Hepatocyte (in vitro differentiated cells): ENCODE results near the gene RAD50. TPM values are rescaled to one million over a fixed set of nuclear protein-coding genes. Genes with fewer than 3 reads are reported as not detected.

ENCODE experiments used
- DNase-seq: peaks from one replicate; pipeline ENCODE4 v3.0.0-alpha.2; 2016; ENCODE audit warnings: low spot score
- H2AFZ ChIP-seq: fragments of 200-600 bp; sonication (generic); 2 replicates; pipeline ENCODE4 v1.6.0; 2016; ENCODE audit warnings: antibody characterized with exemption, mild to moderate bottlenecking
- H3K27ac ChIP-seq: fragments of 200-600 bp; sonication (generic); 2 replicates; pipeline ENCODE4 v1.5.1; 2016; ENCODE audit warnings: mild to moderate bottlenecking
- H3K27me3 ChIP-seq: fragments of 200-600 bp; sonication (generic); 2 replicates; pipeline ENCODE4 v1.6.1; 2016
- H3K36me3 ChIP-seq: fragments of 200-600 bp; sonication (generic); replicated peaks from 2 replicates; pipeline ENCODE4 v1.5.1; 2016; ENCODE audit warnings: low read depth; ENCODE audit not compliant: insufficient read depth
- H3K4me1 ChIP-seq: fragments of 200-600 bp; sonication (generic); 2 replicates; pipeline ENCODE4 v1.5.1; 2016; ENCODE audit warnings: mild to moderate bottlenecking, moderate library complexity; ENCODE audit not compliant: insufficient read depth
- H3K4me2 ChIP-seq: fragments of 200-600 bp; sonication (generic); 2 replicates; pipeline ENCODE4 v1.6.0; 2016
- H3K4me3 ChIP-seq: fragments of 200-600 bp; sonication (generic); 2 replicates; pipeline ENCODE4 v1.5.1; 2016; ENCODE audit warnings: mild to moderate bottlenecking
- H3K79me2 ChIP-seq: fragments of 200-600 bp; sonication (generic); 2 replicates; pipeline ENCODE4 v1.6.0; 2017; ENCODE audit warnings: mild to moderate bottlenecking
- H3K9me2 ChIP-seq: fragments of 200-600 bp; sonication (generic); replicated peaks from 2 replicates; pipeline ENCODE4 v1.6.0; 2017; ENCODE audit warnings: mild to moderate bottlenecking; ENCODE audit not compliant: insufficient read depth
- H3K9me3 ChIP-seq: fragments of 200-600 bp; sonication (generic); 2 replicates; pipeline ENCODE4 v1.5.1; 2016; ENCODE audit warnings: low read depth, mild to moderate bottlenecking
- H4K20me1 ChIP-seq: fragments of 200-600 bp; sonication (generic); 2 replicates; pipeline ENCODE4 v1.6.0; 2016; ENCODE audit warnings: mild to moderate bottlenecking; ENCODE audit not compliant: insufficient read depth, poor library complexity, severe bottlenecking
- CTCF ChIP-seq: fragments of 200-600 bp; sonication (generic); IDR thresholded peaks from 2 replicates; pipeline ENCODE4 v1.5.1; 2016; ENCODE audit warnings: antibody characterized with exemption, mild to moderate bottlenecking; ENCODE audit not compliant: poor library complexity
- EZH2 ChIP-seq: fragments of 200-600 bp; sonication (generic); IDR thresholded peaks from 2 replicates; pipeline ENCODE4 v1.6.1; 2016; ENCODE audit warnings: antibody characterized with exemption, mild to moderate bottlenecking, borderline replicate concordance
- EZH2phosphoT487 ChIP-seq: fragments of 200-600 bp; sonication (generic); IDR thresholded peaks from one replicate; pipeline ENCODE4 v1.6.1; 2018; ENCODE audit warnings: antibody characterized with exemption, mild to moderate bottlenecking, low read depth, moderate library complexity; ENCODE audit not compliant: unreplicated experiment, severe bottlenecking
- WGBS: methylation state at CpG from one replicate; pipeline ENCODE4 v1.1.6; 2016; ENCODE audit warnings: low lambda C conversion rate; ENCODE audit errors: missing lambda C conversion rate; 5-methylcytosine and 5-hydroxymethylcytosine counted together
- polyA plus RNA-seq: library from polyadenylated mRNA; unstranded; fragments of >200 nt; fragmentation: Nextera tagmentation; extraction: Ambion mirVana; gene quantifications from 2 replicates; pipeline ENCODE4 v1.2.1, GENCODE V29; 2016
- total RNA-seq: library from RNA; depleted of rRNA; stranded (reverse); fragments of >200 nt; gene quantifications from 2 replicates; pipeline ENCODE4 v1.2.3, GENCODE V29; 2014

The RAD50 gene
- total and polyA plus RNA-seq, 2 experiments from 2014 or later = 27.0 to 28.1 TPM

GRCh38 chr5:132607095-132607494 is 50.3 kb downstream of the RAD50 start:
- Histone ChIP-seq H4K20me1 (no peaks in the 10 kb centered on the region), H3K4me3 (no peak overlapping the region), H3K4me1 (no peaks in the 10 kb centered on the region), H3K27me3 (no peaks in the 10 kb centered on the region), H3K27ac (no peak overlapping the region), H3K9me3 (no peaks in the 10 kb centered on the region), H3K79me2 (no peaks in the 10 kb centered on the region), H3K9me2 (no peaks in the 10 kb centered on the region), H3K4me2 (no peak overlapping the region), H3K36me3 (no peaks in the 10 kb centered on the region), H2AFZ (no peak overlapping the region)
- no peak for TF ChIP-seq EZH2phosphoT487
- TF ChIP-seq CTCF = no peak
- TF ChIP-seq EZH2 = no peak
- no peak for DNase-seq
- 97% methylated on average over 3 of the region's 3 CpGs for WGBS

- Histone ChIP-seq H4K20me1 (no peaks in the 10 kb centered on the region), H3K4me1 (no peaks in the 10 kb centered on the region), H3K27ac (no peak overlapping the region), H3K4me3 (no peak overlapping the region), H2AFZ (no peak overlapping the region), H3K9me2 (no peaks in the 10 kb centered on the region), H3K9me3 (no peaks in the 10 kb centered on the region), H3K79me2 (no peaks in the 10 kb centered on the region), H3K36me3 (no peaks in the 10 kb centered on the region), H3K27me3 (no peaks in the 10 kb centered on the region), H3K4me2 (no peak overlapping the region)
- 70% methylated on average over 5 of the region's 5 CpGs for WGBS
- TF ChIP-seq EZH2phosphoT487 (no peak), EZH2 (no peak), CTCF (no peak)
- no peak for DNase-seq
Observed at GRCh38 chr5:132608107-132608506, 51.3 kb downstream of the RAD50 start.

- no peaks in the 10 kb centered on the region for H4K20me1 ChIP-seq
- no peak for DNase-seq
- H2AFZ ChIP-seq = no peak overlapping the region
- H3K4me3 ChIP-seq = no peak overlapping the region
- H3K9me3 ChIP-seq = no peaks in the 10 kb centered on the region
- TF ChIP-seq EZH2 (no peak), EZH2phosphoT487 (no peak), CTCF (no peak)
- no peaks in the 10 kb centered on the region for H3K4me1 ChIP-seq
- H3K27ac ChIP-seq = no peak overlapping the region
- no peak overlapping the region for H3K4me2 ChIP-seq
- H3K27me3 ChIP-seq = no peaks in the 10 kb centered on the region
- H3K36me3 ChIP-seq = no peaks in the 10 kb centered on the region
- 93% methylated on average over 2 of the region's 2 CpGs for WGBS
- no peaks in the 10 kb centered on the region for H3K9me2 ChIP-seq
- no peaks in the 10 kb centered on the region for H3K79me2 ChIP-seq
Observed at GRCh38 chr5:132611965-132612364, 55.2 kb downstream of the RAD50 start.

- H2AFZ ChIP-seq = no peak overlapping the region
- H4K20me1 ChIP-seq = no peaks in the 10 kb centered on the region
- H3K79me2 ChIP-seq = no peaks in the 10 kb centered on the region
- H3K4me3 ChIP-seq = no peak overlapping the region
- H3K9me3 ChIP-seq = no peaks in the 10 kb centered on the region
- H3K4me2 ChIP-seq = no peak overlapping the region
- no peaks in the 10 kb centered on the region for H3K4me1 ChIP-seq
- DNase-seq = peak; percentile 24
- H3K27ac ChIP-seq = no peak overlapping the region
- H3K36me3 ChIP-seq = no peaks in the 10 kb centered on the region
- 72% methylated on average over 1 of the region's 1 CpG for WGBS
- TF ChIP-seq EZH2 (no peak), CTCF (no peak), EZH2phosphoT487 (no peak)
- H3K9me2 ChIP-seq = no peaks in the 10 kb centered on the region
- no peaks in the 10 kb centered on the region for H3K27me3 ChIP-seq
Observed at GRCh38 chr5:132612846-132613245, 56.1 kb downstream of the RAD50 start.
